Measurements from ENCODE around the gene CYBC1.

The CYBC1 gene

DNA sequence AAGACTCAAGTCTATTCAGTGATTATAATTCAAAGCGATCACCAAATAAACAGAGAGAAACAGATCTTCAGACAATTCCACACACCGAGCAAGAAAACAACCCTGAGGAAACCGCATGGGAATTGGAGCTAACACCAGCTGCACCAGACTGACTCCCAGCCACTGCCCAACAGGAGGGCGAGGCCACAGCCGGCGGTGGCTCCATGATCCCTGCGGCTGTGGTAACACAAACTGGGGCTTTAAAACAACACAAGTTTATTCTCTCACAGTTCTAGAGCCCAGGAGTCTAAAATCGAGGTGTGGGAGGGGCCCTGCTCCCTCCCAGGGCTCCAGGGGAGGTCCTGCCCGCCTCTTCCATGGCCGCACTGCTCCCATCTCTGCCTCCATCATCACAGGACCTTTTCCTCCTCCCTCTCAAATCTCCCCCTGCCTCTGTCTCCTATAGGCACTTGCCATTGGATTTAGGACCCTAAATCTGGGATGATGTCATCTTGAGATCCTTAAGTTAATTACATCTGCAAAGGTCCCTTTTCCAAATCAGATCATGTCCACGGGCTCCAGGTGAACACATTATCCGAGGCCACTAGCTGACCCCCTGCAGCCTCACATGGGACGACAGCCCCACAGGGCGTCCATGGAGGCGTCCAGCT lies 42.1 kb downstream of the CYBC1 start:
- DNase-seq (ENCODE audit: low spot score): no peak

GRCh38 chr17:82407255-82407654 lies 43.3 kb downstream of the CYBC1 start:
- DNase-seq (ENCODE audit: low spot score): no peak

DNA sequence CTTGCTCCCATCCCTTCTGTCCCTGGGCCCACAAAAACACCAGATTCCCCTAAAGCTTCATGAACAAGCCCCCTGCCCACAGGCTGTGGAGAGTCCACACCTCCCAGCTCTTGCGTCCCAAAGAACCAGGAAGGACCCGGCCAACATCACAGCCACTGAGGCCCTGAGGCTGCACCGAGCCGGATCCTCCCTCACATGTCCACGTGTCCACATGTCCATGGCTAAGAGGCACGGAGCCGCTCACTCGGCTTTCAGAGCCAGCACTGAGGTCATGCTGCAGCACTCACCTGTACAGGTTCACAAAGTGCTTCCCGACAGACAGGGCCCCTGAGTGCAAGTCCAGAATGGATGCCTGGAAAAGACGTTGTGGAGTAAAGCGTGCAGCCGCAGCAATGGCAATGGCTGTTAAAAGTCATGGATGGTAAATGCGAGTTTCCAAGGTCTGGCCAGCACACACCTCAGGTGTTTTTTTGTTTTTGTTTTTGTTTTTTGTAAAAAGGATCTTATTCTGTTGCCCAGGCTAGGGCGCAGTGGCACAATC lies 44.4 kb downstream of the CYBC1 start:
- no peak for DNase-seq (ENCODE audit: low spot score)

- DNase-seq (ENCODE audit: low spot score): no peak
These were observed 45.5 kb downstream of the CYBC1 start for GRCh38 chr17:82405051-82405450.

DNA sequence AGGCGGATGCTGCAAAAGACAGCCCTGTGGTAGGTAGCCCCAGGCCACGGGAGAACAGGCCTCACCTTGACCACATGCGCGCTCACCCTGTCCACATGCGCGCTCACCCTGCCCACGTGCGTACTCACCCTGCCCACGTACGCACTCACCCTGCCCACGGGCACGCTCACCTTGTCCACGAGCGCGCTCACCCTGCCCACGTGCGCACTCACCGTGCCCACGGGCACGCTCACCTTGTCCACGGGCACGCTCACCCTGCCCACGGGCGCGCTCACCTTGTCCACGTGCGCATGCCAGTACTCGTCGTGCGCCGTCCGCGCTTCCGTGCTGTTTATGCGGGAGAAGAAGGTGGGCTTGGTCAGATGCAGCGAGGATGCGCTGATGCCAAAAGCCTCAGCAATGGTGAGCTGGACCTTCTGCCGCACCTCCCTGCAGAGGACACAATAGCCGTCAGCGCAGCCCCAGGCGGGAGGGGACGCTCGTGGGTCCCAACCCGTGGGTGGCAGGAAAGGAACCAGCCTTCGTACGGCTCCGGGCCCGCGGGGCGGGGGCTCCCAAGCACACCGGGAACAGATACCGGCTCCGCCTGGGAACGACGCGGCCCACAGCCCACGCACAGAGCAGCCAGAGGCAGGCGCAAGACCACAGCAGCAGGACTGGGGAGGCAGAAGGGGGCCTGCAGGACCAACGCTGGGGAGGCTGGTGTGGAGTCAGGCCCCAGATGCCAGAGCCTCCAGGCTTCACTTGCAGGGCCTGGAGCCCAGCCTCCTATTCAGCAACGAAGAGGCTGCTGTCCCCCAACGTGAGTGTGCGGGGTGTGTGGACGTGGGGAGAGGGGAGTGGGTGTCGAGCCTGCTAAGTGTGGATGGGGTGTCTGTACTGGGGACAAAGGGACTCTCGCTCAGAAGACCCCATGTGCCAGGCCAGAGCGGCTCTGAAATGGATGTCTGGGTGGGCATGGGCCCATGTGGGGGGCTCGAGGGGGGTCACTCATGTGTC lies 46.6 kb downstream of the CYBC1 start:
- DNase-seq (ENCODE audit: low spot score): no peak

DNA sequence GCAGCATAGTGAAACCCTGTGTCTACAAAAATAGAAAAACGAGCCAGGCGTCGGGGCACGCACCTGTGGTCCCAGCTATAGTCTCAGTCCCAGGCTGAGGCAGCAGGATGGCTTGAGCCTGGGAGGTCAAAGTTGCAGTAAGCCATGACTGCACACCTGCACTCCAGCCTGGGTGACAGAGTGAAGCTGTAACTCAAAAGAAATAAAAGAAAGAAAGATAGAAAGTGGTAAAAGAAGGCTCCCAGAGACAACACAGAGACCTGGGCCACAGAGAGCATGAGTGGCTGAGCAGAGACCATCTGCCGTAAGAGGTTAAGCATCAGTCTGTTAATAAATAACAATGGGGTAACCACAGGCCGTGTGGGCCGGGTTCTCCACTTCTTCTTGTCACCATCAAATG lies 47.7 kb downstream of the CYBC1 start:
- DNase-seq (ENCODE audit: low spot score): no peak

DNA sequence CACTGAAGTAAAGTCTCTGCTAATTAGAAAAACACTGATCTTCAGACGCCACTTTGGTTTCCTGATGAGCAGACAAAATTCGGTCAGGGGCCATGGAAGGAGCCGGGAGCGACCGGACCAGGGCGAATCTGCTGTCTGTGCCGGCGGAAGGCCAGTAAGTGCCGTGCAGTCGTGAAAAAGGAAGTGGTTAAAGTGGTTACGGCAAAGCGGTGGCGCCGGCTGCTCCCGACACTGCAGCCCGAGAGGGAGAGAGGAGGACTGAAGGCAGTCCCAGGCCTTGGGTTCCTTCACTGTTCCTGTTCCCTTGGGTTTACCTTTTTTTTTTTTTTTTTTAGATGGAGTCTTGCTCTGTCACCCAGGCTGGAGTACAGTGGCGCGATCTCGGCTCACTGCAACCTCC lies 49.7 kb downstream of the CYBC1 start:
- no peak for DNase-seq (ENCODE audit: low spot score)

- no peak for DNase-seq (ENCODE audit: low spot score)
These were observed 50.3 kb downstream of the CYBC1 start for GRCh38 chr17:82400206-82400605.

- DNase-seq (ENCODE audit: low spot score): no peak
These were observed 50.9 kb downstream of the CYBC1 start for GRCh38 chr17:82399601-82400101.

DNA sequence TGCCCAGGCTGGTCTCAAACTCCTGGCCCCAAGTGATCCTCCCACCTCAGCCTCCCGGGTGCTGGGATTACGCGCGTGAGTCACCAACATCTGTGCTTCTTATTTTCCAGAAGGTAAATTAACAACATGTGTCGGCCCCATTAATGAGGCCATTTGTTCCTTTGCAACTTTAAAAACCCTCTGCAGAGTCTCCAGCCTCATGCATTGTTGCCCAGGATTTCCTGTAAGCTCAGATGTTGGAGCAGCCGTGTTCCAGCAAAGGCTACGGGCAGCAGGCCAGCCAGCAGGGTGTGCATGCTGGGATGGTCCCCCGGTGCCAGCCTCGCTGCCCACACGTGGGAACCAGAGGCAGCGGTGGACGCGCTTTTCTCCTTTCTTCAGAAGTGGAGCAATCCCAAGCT lies 51.5 kb downstream of the CYBC1 start:
- DNase-seq (ENCODE audit: low spot score): peak; percentile 87

DNA sequence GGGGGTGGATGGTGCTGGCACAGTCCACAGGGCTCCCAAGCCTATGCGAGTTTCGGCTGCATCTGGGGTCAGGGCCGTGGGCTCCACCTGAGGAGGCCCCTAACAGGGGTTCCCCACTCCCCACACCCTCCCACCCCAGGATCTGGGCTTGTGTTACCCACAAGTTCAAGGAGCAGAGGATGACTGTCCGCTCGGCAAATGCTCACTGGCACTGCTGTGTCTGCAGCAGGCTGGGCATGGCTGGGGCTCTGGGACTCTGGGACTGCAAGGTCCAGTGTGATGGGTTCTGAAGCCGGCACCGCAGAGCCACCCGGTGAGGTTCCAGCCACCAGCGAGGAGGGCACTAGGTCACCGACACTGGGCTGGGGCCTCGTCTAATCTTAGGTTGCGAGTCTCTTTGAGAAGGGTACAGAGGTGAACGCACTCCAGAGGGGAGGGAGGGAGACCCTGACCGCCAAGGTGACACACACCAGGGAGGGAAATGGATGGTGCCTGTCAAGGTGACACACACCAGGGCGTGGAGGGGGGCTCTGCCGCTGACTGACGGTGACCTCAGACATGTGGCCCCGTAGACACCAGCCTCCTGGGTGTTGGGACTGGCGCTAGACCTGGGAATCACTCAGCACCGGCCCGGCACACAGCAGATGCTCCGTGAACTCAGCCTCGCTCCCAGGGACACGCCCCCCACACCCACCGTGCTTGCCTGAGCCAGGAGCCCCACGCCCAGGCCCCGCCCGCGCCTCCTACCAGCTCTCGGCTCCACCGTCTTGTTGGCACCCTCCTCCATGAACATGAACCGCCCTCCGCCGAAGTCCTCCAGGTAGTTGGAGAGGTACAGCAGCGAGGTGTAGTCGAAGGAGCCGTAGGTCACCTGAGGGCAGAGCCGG lies 52.9 kb downstream of the CYBC1 start:
- no peak for DNase-seq (ENCODE audit: low spot score)

- peak; percentile 91 for DNase-seq (ENCODE audit: low spot score)
These were observed 53.7 kb downstream of the CYBC1 start for GRCh38 chr17:82396601-82397435.

DNA sequence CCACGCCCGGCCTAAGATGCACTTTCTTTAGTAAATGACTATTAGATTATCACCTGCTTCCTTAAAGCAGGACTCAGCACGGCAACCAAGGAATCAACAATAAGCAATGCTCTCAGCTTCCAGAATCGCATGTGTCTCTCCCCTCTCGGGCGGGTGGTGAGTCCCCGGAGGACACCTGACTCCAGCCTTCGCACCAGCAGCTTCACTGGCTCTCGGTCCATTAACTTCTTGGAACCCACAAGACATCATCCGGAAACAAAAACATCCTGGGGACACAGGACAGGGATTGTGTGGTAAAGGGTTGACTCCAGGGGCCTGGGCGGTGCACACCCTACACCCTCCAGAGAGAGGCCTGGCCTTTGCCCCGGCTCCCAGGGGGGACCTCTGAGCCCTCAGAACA lies 56.3 kb downstream of the CYBC1 start:
- DNase-seq (ENCODE audit: low spot score): no peak

DNA sequence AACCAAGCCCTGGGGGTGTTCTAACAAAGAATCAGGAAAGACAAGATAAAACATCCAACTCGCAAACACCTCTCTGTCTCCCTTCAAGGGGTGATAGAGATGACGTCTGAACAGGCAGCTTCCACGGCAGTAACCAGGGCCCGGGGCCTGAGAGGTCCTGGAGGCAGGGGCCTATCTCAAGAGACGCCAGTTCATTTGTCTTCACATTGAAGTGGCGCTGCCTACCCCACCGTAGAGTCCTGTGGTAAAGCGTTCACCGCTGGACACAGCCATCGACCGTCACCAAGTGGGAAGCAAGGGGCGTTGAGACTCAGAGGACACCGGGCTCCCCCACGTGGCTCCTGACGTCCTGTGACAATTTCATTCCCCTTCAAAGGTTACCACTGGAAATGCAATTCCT lies 57.6 kb downstream of the CYBC1 start:
- no peak for DNase-seq (ENCODE audit: low spot score)

Measured in GM03348 (cell line).